Suprapubic skin (tissue), 4 donors: ENCODE measurements around the gene HINT2. TPM values are rescaled to one million over a fixed set of nuclear protein-coding genes. Genes with fewer than 3 reads are reported as not detected.

Experiments
- DNase-seq, 2 donors: peaks; one replicate each; pipeline ENCODE4 v3.0.0-alpha.2; 2019; ENCODE audit warnings: low spot score in 2 of 2
- H3K27ac ChIP-seq: fragments of 200-600 bp; sonication (generic); one replicate; pipeline ENCODE4 v1.5.1; 2019
- H3K27me3 ChIP-seq: fragments of 200-600 bp; sonication (generic); one replicate; pipeline ENCODE4 v1.5.1; 2019
- H3K36me3 ChIP-seq: fragments of 200-600 bp; sonication (generic); one replicate; pipeline ENCODE4 v1.5.1; 2019
- H3K4me1 ChIP-seq: fragments of 200-600 bp; sonication (generic); one replicate; pipeline ENCODE4 v1.5.1; 2019
- H3K4me3 ChIP-seq: fragments of 200-600 bp; sonication (generic); one replicate; pipeline ENCODE4 v1.5.1; 2019; ENCODE audit warnings: mild to moderate bottlenecking
- H3K9me3 ChIP-seq: fragments of 200-600 bp; sonication (generic); one replicate; pipeline ENCODE4 v1.5.1; 2019
- CTCF ChIP-seq, 2 donors: fragments of 200-600 bp in 1 of 2; fragments of 450-650 bp in 1 of 2; sonication (generic) in 1 of 2; IDR thresholded peaks; one replicate each; pipeline ENCODE4 v1.5.1; 2016 to 2019; ENCODE audit warnings: antibody characterized with exemption in 2 of 2, mild to moderate bottlenecking in 1 of 2, moderate library complexity in 1 of 2
- EP300 ChIP-seq: sonication (generic); formaldehyde crosslinking; IDR thresholded peaks from one replicate; pipeline ENCODE4 v1.6.1; 2017; ENCODE audit warnings: antibody characterized with exemption
- POLR2A ChIP-seq, 2 donors: fragments of 450-650 bp; IDR thresholded peaks; one replicate each; pipeline ENCODE4 v1.6.1; 2017; ENCODE audit warnings: antibody characterized with exemption in 2 of 2, mild to moderate bottlenecking in 2 of 2, moderate library complexity in 2 of 2
- POLR2AphosphoS5 ChIP-seq, 3 donors: sonication (generic); formaldehyde crosslinking; IDR thresholded peaks; one replicate each; pipeline ENCODE4 v1.6.1; 2017; ENCODE audit warnings: antibody characterized with exemption in 3 of 3
- WGBS: methylation state at CpG from one replicate; pipeline ENCODE4 v1.1.5; 2018; 5-methylcytosine and 5-hydroxymethylcytosine counted together
- total RNA-seq, 4 donors: library from RNA; depleted of rRNA; stranded (reverse); fragments of >200 nt; gene quantifications; one replicate each; pipeline ENCODE4 v1.1.0, GENCODE V29; 2016

HINT2 gene
- total RNA-seq, 4 donors from 2014 or later: 9.5 to 34.9 (median 25.3) TPM

- peak overlapping the region; percentile 54 for H3K4me3 ChIP-seq
- TF ChIP-seq CTCF (IDR thresholded peaks at IDR 0.05) (no peak), POLR2AphosphoS5 (IDR thresholded peaks at IDR 0.05) (no peak), POLR2A (IDR thresholded peaks at IDR 0.05) (no peak), EP300 (no peak)
- DNase-seq: no peak
- no peaks in the 10 kb centered on the region for H3K9me3 ChIP-seq
- peaks cover 32% of the 10 kb centered on the region for H3K4me1 ChIP-seq
- H3K27me3 ChIP-seq: no peaks in the 10 kb centered on the region
- 76% methylated on average over 2 of the region's 14 CpGs for WGBS
- no peaks in the 10 kb centered on the region for H3K36me3 ChIP-seq
- H3K27ac ChIP-seq: no peak overlapping the region
These were observed 22.0 kb downstream of the HINT2 start for GRCh38 chr9:35792826-35793225.

GRCh38 chr9:35792024-35792813 is 22.6 kb downstream of the HINT2 start:
- H3K4me3 ChIP-seq: peak overlapping the region; percentile 54
- H3K9me3 ChIP-seq: no peaks in the 10 kb centered on the region
- WGBS: 68% methylated on average over 24 of the region's 34 CpGs
- peaks cover 32% of the 10 kb centered on the region for H3K4me1 ChIP-seq
- H3K36me3 ChIP-seq: no peaks in the 10 kb centered on the region
- H3K27ac ChIP-seq: peak overlapping the region; percentile 70
- H3K27me3 ChIP-seq: no peaks in the 10 kb centered on the region
- TF ChIP-seq POLR2AphosphoS5 (IDR thresholded peaks at IDR 0.05): no peak
- no peak for TF ChIP-seq CTCF (IDR thresholded peaks at IDR 0.05)
- no peak for TF ChIP-seq EP300
- TF ChIP-seq POLR2A (IDR thresholded peaks at IDR 0.05): no peak
- peak; percentile 71 to 81 for DNase-seq

GRCh38 chr9:35791297-35791921 is 23.4 kb downstream of the HINT2 start, which contains the start of gene NPR2:
NPR2 (plus strand) TSS chr9:35791591; CDS start chr9:35792409, 818 bp downstream.
- TF ChIP-seq CTCF (IDR thresholded peaks at IDR 0.05) (no peak), POLR2A (IDR thresholded peaks at IDR 0.05) (no peak), POLR2AphosphoS5 (IDR thresholded peaks at IDR 0.05) (no peak), EP300 (no peak)
- H3K27ac ChIP-seq: peak within 1 kb of the TSS; percentile 70
- H3K4me1 ChIP-seq: peaks cover 32% of the 10 kb centered on the region
- no peaks in the 10 kb centered on the region for H3K27me3 ChIP-seq
- H3K36me3 ChIP-seq: no peaks in the 10 kb centered on the region
- peak in 1 of 2 donors; percentile 71 for DNase-seq
- peak within 1 kb of the TSS; percentile 54 for H3K4me3 ChIP-seq
- WGBS: 19% methylated on average over 16 of the region's 64 CpGs
- H3K9me3 ChIP-seq: no peaks in the 10 kb centered on the region

GRCh38 chr9:35790385-35791296 is 24.2 kb downstream of the HINT2 start:
- no peaks in the 10 kb centered on the region for H3K27me3 ChIP-seq
- peak overlapping the region; percentile 70 for H3K27ac ChIP-seq
- DNase-seq: peak; percentile 83 to 89
- H3K9me3 ChIP-seq: no peaks in the 10 kb centered on the region
- 46% methylated on average over 30 of the region's 37 CpGs for WGBS
- H3K4me1 ChIP-seq: peaks cover 32% of the 10 kb centered on the region
- H3K36me3 ChIP-seq: no peaks in the 10 kb centered on the region
- TF ChIP-seq EP300 (no peak), CTCF (IDR thresholded peaks at IDR 0.05) (peak; percentile 70 to 89), POLR2AphosphoS5 (IDR thresholded peaks at IDR 0.05) (no peak), POLR2A (IDR thresholded peaks at IDR 0.05) (no peak)
- H3K4me3 ChIP-seq: peak overlapping the region; percentile 54
